Measurements from ENCODE around the gene LAMA3. TPM values are rescaled to one million over a fixed set of nuclear protein-coding genes. Genes with fewer than 3 reads are reported as not detected.

LAMA3 gene
- total RNA-seq, 1 donor from 2014 or later = 1.7 TPM

DNA sequence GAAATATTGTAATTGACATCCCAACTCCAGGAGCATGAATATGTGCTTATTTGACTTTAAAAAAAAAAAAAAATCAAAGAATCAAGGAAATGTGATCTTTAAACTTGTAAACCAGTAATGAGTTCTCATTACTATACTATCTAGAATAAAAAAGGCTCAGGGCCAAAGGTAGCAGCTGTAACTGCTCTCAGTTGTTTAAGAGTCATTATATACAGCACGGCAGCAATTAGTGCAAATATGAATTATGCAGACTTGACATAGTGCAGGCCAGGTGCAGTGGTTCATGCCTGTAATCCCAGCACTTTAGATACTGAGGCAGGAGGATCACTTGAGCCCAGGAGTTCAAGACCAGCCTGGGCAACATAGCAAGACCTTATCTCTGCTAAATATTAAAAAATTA is 199.6 kb downstream of the LAMA3 start:
- no peak for DNase-seq (ENCODE audit: low spot score)
- Mint-ChIP-seq H3K9me3 (ENCODE audit: unreplicated experiment) (no peaks in the 10 kb centered on the region), H3K4me1 (ENCODE audit: unreplicated experiment) (peaks cover 10% of the 10 kb centered on the region), H3K27me3 (ENCODE audit: unreplicated experiment) (peaks cover 3% of the 10 kb centered on the region), H3K4me3 (ENCODE audit: unreplicated experiment) (no peak overlapping the region), H3K36me3 (ENCODE audit: low read depth, unreplicated experiment) (peaks cover 5% of the 10 kb centered on the region), H3K27ac (ENCODE audit: unreplicated experiment) (no peak overlapping the region)
- TF ChIP-seq, protein P1, sequence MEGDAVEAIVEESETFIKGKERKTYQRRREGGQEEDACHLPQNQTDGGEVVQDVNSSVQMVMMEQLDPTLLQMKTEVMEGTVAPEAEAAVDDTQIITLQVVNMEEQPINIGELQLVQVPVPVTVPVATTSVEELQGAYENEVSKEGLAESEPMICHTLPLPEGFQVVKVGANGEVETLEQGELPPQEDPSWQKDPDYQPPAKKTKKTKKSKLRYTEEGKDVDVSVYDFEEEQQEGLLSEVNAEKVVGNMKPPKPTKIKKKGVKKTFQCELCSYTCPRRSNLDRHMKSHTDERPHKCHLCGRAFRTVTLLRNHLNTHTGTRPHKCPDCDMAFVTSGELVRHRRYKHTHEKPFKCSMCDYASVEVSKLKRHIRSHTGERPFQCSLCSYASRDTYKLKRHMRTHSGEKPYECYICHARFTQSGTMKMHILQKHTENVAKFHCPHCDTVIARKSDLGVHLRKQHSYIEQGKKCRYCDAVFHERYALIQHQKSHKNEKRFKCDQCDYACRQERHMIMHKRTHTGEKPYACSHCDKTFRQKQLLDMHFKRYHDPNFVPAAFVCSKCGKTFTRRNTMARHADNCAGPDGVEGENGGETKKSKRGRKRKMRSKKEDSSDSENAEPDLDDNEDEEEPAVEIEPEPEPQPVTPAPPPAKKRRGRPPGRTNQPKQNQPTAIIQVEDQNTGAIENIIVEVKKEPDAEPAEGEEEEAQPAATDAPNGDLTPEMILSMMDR (IDR thresholded peaks at IDR 0.05; ENCODE audit: unreplicated experiment) = no peak

DNA sequence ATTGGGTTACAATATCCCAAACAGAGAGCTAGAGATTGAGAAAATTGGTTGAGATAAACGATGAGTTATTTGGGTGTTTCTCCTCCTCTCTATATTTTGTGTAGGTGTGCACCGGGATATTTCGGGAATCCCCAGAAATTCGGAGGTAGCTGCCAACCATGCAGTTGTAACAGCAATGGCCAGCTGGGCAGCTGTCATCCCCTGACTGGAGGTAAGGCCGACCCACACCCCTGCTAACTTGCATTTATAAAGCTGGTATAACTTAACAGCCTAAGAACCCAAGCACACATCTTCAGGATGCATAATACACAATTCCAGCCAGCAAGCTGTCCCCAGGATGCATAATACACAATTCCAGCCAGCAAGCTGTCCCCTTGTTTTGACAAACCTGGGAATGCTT is 200.7 kb downstream of the LAMA3 start:
- peaks cover 10% of the 10 kb centered on the region for H3K4me1 Mint-ChIP-seq (ENCODE audit: unreplicated experiment)
- H3K9me3 Mint-ChIP-seq (ENCODE audit: unreplicated experiment) = no peaks in the 10 kb centered on the region
- no peak for DNase-seq (ENCODE audit: low spot score)
- H3K27ac Mint-ChIP-seq (ENCODE audit: unreplicated experiment) = no peak overlapping the region
- no peak overlapping the region for H3K4me3 Mint-ChIP-seq (ENCODE audit: unreplicated experiment)
- TF ChIP-seq, protein P1 (IDR thresholded peaks at IDR 0.05; ENCODE audit: unreplicated experiment) = no peak
- peaks cover 5% of the 10 kb centered on the region for H3K36me3 Mint-ChIP-seq (ENCODE audit: low read depth, unreplicated experiment)
- peaks cover 2% of the 10 kb centered on the region for H3K27me3 Mint-ChIP-seq (ENCODE audit: unreplicated experiment)

DNA sequence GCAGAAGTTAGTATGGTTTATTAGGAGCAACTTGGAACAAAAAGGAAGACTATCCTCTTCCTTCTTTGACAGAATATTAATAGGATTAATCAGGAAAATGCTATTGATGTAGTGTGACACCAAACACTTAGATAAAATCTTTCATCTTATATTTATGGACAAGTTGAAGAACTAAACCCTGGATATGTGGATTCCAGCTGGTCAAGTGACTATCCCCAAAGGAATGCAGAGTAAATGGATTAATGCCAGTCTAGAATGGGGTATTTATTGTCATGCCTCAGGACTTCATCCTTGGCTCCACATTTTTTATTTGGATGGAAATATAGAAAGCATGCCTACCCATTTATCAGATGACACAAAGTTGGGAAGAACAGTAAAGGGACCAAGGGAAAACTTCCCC is 201.3 kb downstream of the LAMA3 start:
- Mint-ChIP-seq H3K36me3 (ENCODE audit: low read depth, unreplicated experiment) (peaks cover 5% of the 10 kb centered on the region), H3K9me3 (ENCODE audit: unreplicated experiment) (no peaks in the 10 kb centered on the region), H3K4me3 (ENCODE audit: unreplicated experiment) (no peak overlapping the region), H3K27ac (ENCODE audit: unreplicated experiment) (no peak overlapping the region), H3K4me1 (ENCODE audit: unreplicated experiment) (peaks cover 10% of the 10 kb centered on the region), H3K27me3 (ENCODE audit: unreplicated experiment) (no peaks in the 10 kb centered on the region)
- no peak for DNase-seq (ENCODE audit: low spot score)
- TF ChIP-seq, protein P1 (IDR thresholded peaks at IDR 0.05; ENCODE audit: unreplicated experiment) = no peak

DNA sequence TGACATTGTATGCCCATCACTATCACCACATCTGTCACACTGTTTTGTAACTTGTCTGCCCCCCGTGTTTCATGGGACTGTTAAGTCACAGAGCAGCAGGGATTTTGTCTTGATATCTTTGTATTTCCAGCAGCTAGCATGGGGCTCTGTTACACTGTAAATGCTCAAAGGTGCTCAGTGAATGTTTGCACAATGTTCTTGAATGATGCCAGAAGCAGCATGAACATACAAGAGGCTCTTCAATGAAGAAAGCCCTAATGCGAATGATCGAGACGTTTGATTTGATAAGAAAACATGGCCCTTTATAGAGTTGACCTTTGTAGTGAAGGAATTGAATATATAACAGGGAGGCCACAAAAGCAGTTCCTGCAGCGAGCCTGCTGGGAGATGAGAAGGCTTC is 204.4 kb downstream of the LAMA3 start:
- H3K4me3 Mint-ChIP-seq (ENCODE audit: unreplicated experiment) = no peak overlapping the region
- H3K27me3 Mint-ChIP-seq (ENCODE audit: unreplicated experiment) = no peaks in the 10 kb centered on the region
- H3K4me1 Mint-ChIP-seq (ENCODE audit: unreplicated experiment) = peaks cover 10% of the 10 kb centered on the region
- no peaks in the 10 kb centered on the region for H3K9me3 Mint-ChIP-seq (ENCODE audit: unreplicated experiment)
- TF ChIP-seq, protein P1 (IDR thresholded peaks at IDR 0.05; ENCODE audit: unreplicated experiment) = no peak
- no peak for DNase-seq (ENCODE audit: low spot score)
- no peak overlapping the region for H3K27ac Mint-ChIP-seq (ENCODE audit: unreplicated experiment)
- H3K36me3 Mint-ChIP-seq (ENCODE audit: low read depth, unreplicated experiment) = no peaks in the 10 kb centered on the region

DNA sequence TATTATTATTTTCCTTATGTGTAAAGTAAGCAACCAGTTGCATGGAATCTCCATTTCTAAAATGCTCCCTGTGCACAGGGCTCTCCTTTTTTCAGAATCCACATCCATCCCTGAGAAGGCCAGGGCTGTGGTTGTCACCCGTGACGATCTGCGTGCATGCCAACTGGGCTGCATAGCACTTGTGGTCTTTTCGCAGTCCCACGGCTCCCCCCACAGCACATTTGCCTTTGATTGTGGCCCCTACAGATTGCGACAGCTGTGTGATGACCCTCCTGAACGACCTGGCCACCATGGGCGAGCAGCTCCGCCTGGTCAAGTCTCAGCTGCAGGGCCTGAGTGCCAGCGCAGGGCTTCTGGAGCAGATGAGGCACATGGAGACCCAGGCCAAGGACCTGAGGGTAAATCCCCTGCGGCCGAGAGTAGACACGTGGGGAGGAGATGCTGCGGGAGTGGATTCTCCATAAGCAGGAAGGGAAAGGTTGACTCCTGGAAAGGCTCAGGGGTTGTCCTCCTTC is 205.5 kb downstream of the LAMA3 start:
- Mint-ChIP-seq H3K9me3 (ENCODE audit: unreplicated experiment) (no peaks in the 10 kb centered on the region), H3K27ac (ENCODE audit: unreplicated experiment) (no peak overlapping the region), H3K4me1 (ENCODE audit: unreplicated experiment) (peaks cover 10% of the 10 kb centered on the region), H3K27me3 (ENCODE audit: unreplicated experiment) (no peaks in the 10 kb centered on the region), H3K4me3 (ENCODE audit: unreplicated experiment) (no peak overlapping the region), H3K36me3 (ENCODE audit: low read depth, unreplicated experiment) (no peaks in the 10 kb centered on the region)
- TF ChIP-seq, protein P1 (IDR thresholded peaks at IDR 0.05; ENCODE audit: unreplicated experiment) = no peak
- DNase-seq (ENCODE audit: low spot score) = no peak
